ENCODE measurements around the gene MMP24OS. TPM values are rescaled to one million over a fixed set of nuclear protein-coding genes. Genes with fewer than 3 reads are reported as not detected.

Gene MMP24OS
- total RNA-seq, 2 donors from 2014 or later = 32.2 to 38.8 TPM

DNA sequence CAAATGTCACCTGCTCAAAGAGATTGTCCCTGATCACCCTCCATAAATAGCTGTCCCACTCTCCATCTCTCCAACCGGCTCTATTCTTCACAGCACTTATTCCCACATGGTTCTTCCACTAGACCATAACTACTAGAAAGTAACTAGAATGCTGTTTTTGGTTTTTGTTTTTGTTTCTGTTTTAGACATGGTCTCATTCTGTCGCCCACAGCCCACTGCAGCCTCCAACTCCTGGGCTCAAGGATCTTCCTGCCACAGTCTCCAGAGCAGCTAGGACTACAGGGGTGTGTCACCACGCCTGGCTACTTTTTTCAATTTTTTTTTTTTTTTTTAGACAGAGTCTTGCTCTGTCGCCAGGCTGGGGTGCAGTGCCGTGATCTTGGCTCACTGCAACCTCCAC, 39.2 kb downstream of the MMP24OS start:
- peaks cover 50% of the 10 kb centered on the region for H3K9me3 Mint-ChIP-seq
- H3K9ac ChIP-seq (ENCODE audit: extremely low read depth, low read length, poor library complexity, severe bottlenecking) = no peak overlapping the region
- H3K9me3 ChIP-seq (ENCODE audit: control insufficient read depth, low read length) = peaks cover 7% of the 10 kb centered on the region
- H3K27me3 Mint-ChIP-seq (ENCODE audit: insufficient read depth) = no peaks in the 10 kb centered on the region
- no peaks in the 10 kb centered on the region for H3K36me3 Mint-ChIP-seq (ENCODE audit: low read depth)
- no peaks in the 10 kb centered on the region for H3K36me3 ChIP-seq (ENCODE audit: control insufficient read depth, insufficient read depth, low read length)
- no peak for DNase-seq
- no peak overlapping the region for H3K27ac ChIP-seq (ENCODE audit: low read depth, low read length)
- peaks cover 8% of the 10 kb centered on the region for H3K4me1 ChIP-seq (ENCODE audit: control insufficient read depth, insufficient read depth, low read length)
- H3K4me3 ChIP-seq (ENCODE audit: low read length) = no peak overlapping the region
- H3K27ac Mint-ChIP-seq = no peak overlapping the region
- no peaks in the 10 kb centered on the region for H3K27me3 ChIP-seq (ENCODE audit: control insufficient read depth, insufficient read depth, low read length, poor library complexity, severe bottlenecking)
- WGBS, 2 experiments (ENCODE audit: insufficient coverage in 1 of 2, insufficient read length in 1 of 2) = 86 to 100% methylated on average over 1 to 5 of the region's 5 CpGs
- TF ChIP-seq, protein P1, sequence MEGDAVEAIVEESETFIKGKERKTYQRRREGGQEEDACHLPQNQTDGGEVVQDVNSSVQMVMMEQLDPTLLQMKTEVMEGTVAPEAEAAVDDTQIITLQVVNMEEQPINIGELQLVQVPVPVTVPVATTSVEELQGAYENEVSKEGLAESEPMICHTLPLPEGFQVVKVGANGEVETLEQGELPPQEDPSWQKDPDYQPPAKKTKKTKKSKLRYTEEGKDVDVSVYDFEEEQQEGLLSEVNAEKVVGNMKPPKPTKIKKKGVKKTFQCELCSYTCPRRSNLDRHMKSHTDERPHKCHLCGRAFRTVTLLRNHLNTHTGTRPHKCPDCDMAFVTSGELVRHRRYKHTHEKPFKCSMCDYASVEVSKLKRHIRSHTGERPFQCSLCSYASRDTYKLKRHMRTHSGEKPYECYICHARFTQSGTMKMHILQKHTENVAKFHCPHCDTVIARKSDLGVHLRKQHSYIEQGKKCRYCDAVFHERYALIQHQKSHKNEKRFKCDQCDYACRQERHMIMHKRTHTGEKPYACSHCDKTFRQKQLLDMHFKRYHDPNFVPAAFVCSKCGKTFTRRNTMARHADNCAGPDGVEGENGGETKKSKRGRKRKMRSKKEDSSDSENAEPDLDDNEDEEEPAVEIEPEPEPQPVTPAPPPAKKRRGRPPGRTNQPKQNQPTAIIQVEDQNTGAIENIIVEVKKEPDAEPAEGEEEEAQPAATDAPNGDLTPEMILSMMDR (conservative IDR thresholded peaks at IDR 0.05) = no peak
- H3K4me1 Mint-ChIP-seq = peaks cover 14% of the 10 kb centered on the region
- H3K4me3 Mint-ChIP-seq = no peak overlapping the region

DNA sequence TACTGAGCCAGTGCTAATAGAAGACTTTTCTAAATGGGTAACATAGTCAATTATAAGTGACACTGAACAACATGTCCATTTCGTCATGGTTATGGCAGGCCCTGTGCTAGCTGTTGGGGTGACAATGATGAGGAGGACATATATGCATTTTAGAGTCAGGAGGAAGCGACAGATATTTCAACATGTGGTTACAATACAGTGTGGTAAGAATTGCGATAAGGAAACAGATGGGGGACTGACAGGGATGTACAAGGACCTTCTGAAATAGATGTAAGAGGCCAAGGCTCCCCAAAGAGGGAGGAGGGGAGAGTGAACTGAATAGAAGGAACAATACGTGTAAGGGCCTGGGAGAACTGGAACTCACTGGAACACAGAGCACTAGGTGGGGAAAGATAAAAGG, 39.8 kb downstream of the MMP24OS start:
- no peaks in the 10 kb centered on the region for H3K36me3 ChIP-seq (ENCODE audit: control insufficient read depth, insufficient read depth, low read length)
- TF ChIP-seq, protein P1 (conservative IDR thresholded peaks at IDR 0.05) = no peak
- no peak overlapping the region for H3K4me3 ChIP-seq (ENCODE audit: low read length)
- no peaks in the 10 kb centered on the region for H3K27me3 Mint-ChIP-seq (ENCODE audit: insufficient read depth)
- H3K4me3 Mint-ChIP-seq = no peak overlapping the region
- H3K9ac ChIP-seq (ENCODE audit: extremely low read depth, low read length, poor library complexity, severe bottlenecking) = no peak overlapping the region
- H3K27me3 ChIP-seq (ENCODE audit: control insufficient read depth, insufficient read depth, low read length, poor library complexity, severe bottlenecking) = no peaks in the 10 kb centered on the region
- H3K36me3 Mint-ChIP-seq (ENCODE audit: low read depth) = no peaks in the 10 kb centered on the region
- H3K27ac Mint-ChIP-seq = no peak overlapping the region
- peaks cover 8% of the 10 kb centered on the region for H3K4me1 ChIP-seq (ENCODE audit: control insufficient read depth, insufficient read depth, low read length)
- no peak for DNase-seq
- WGBS, 2 experiments (ENCODE audit: insufficient coverage in 1 of 2, insufficient read length in 1 of 2) = 87 to 96% methylated on average over 4 of the region's 4 CpGs
- H3K9me3 ChIP-seq (ENCODE audit: control insufficient read depth, low read length) = peaks cover 7% of the 10 kb centered on the region
- H3K27ac ChIP-seq (ENCODE audit: low read depth, low read length) = no peak overlapping the region
- H3K4me1 Mint-ChIP-seq = peaks cover 14% of the 10 kb centered on the region
- peaks cover 44% of the 10 kb centered on the region for H3K9me3 Mint-ChIP-seq

DNA sequence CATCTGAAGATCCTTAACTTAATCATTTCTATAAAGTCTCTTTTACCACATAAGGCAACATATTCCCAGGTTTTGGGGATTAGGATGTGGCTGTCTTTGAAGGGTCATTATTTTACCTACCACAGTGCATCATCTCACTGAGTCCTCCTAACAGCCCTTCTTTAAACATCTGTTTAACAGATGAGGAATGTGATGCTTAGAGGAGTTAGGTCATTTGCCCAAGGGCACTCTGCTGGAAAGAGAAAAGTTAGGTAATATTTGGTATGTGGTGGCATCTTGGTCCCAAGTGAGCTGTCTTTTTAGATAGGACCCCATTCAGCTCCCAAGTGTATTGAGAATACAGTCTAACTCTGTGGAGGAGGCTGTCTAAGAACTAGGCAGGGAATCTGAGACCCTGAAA, 40.4 kb downstream of the MMP24OS start:
- Histone ChIP-seq H3K4me1 (ENCODE audit: control insufficient read depth, insufficient read depth, low read length) (peaks cover 8% of the 10 kb centered on the region), H3K4me3 (ENCODE audit: low read length) (no peak overlapping the region), H3K27ac (ENCODE audit: low read depth, low read length) (no peak overlapping the region), H3K9me3 (ENCODE audit: control insufficient read depth, low read length) (peaks cover 7% of the 10 kb centered on the region), H3K27me3 (ENCODE audit: control insufficient read depth, insufficient read depth, low read length, poor library complexity, severe bottlenecking) (no peaks in the 10 kb centered on the region), H3K9ac (ENCODE audit: extremely low read depth, low read length, poor library complexity, severe bottlenecking) (no peak overlapping the region), H3K36me3 (ENCODE audit: control insufficient read depth, insufficient read depth, low read length) (no peaks in the 10 kb centered on the region)
- no peak for DNase-seq
- Mint-ChIP-seq H3K9me3 (peaks cover 41% of the 10 kb centered on the region), H3K4me3 (no peak overlapping the region), H3K27ac (no peak overlapping the region), H3K27me3 (ENCODE audit: insufficient read depth) (no peaks in the 10 kb centered on the region), H3K36me3 (ENCODE audit: low read depth) (no peaks in the 10 kb centered on the region), H3K4me1 (peaks cover 14% of the 10 kb centered on the region)
- TF ChIP-seq, protein P1 (conservative IDR thresholded peaks at IDR 0.05) = no peak

Measured in endodermal cell (in vitro differentiated cells).